Ovary (tissue), 9 donors: Measurements from ENCODE around the gene CPED1. TPM values are rescaled to one million over a fixed set of nuclear protein-coding genes. Genes with fewer than 3 reads are reported as not detected.

ENCODE experiments used
- DNase-seq, 5 donors: peaks; one replicate each; pipeline ENCODE4 v3.0.0-alpha.2; 2019 to 2020
- H3K27ac ChIP-seq, 2 donors: fragments of 200-600 bp; one replicate each; pipeline versions ENCODE4 v1.5.1 to v1.8.0; 2019 to 2022
- H3K27me3 ChIP-seq: fragments of 200-600 bp; one replicate; pipeline ENCODE4 v1.8.0; 2022
- H3K36me3 ChIP-seq: fragments of 200-600 bp; sonication (generic); one replicate; pipeline ENCODE4 v1.5.1; 2019
- H3K4me1 ChIP-seq: one replicate; pipeline ENCODE4 v1.8.1; 2013; ENCODE audit warnings: mild to moderate bottlenecking, moderate library complexity; ENCODE audit not compliant: insufficient read depth
- H3K4me3 ChIP-seq: fragments of 200-600 bp; sonication (generic); one replicate; pipeline ENCODE4 v1.5.1; 2017
- H3K9me3 ChIP-seq, 2 donors: fragments of 200-600 bp in 1 of 2; sonication (generic) in 1 of 2; one replicate each; pipeline versions ENCODE4 v1.5.1 to v1.8.1; 2013 to 2019; ENCODE audit warnings: mild to moderate bottlenecking in 1 of 2, moderate library complexity in 1 of 2
- EP300 ChIP-seq: sonication (generic); formaldehyde crosslinking; IDR thresholded peaks from one replicate; pipeline ENCODE4 v1.6.1; 2017; ENCODE audit warnings: antibody characterized with exemption
- POLR2A ChIP-seq: fragments of 450-650 bp; IDR thresholded peaks from one replicate; pipeline ENCODE4 v1.6.1; 2017; ENCODE audit warnings: antibody characterized with exemption, mild to moderate bottlenecking, moderate library complexity
- WGBS, 3 donors: extraction: QIAGEN DNeasy Blood & Tissue Kit in 1 of 3; methylation state at CpG; one replicate each; pipeline versions ENCODE4 v1.1.5 to v1.1.7; 2013 to 2017; 5-methylcytosine and 5-hydroxymethylcytosine counted together
- intact Hi-C, 4 donors: fragments of 100-400 bp; cut with DNase I; formaldehyde crosslinking; loops; one replicate each; pipeline versions ENCODE4 v1.11.0 to v1.15.1; 2022 to 2023
- polyA plus RNA-seq, 2 donors: library from polyadenylated mRNA; stranded (reverse); fragments of 200-250 nt in 1 of 2; fragments of 350-450 nt in 1 of 2; fragmentation: Illumina TruSeq in 1 of 2; extraction: RNeasy Lipid Tissue Mini Kit (QIAGEN cat#74804) in 1 of 2; gene quantifications; one replicate each; pipeline ENCODE4 v1.2.3, GENCODE V29; 2013 to 2014
- total RNA-seq, 7 donors: library from RNA; depleted of rRNA in 2 of 7; stranded (reverse); fragments of >200 nt in 2 of 7; fragmentation: NEBNext Ultra II Directional in 3 of 7; extraction: Animal tissue kit (Norgen Biotek cat#: 25700) in 3 of 7; gene quantifications; one replicate each; pipeline versions ENCODE4 v1.1.0 to v1.2.4, GENCODE V29; 2016 to 2023
- TF ChIP-seq, protein P1 (sequence below), 3 donors: fragments of 450-650 bp in 2 of 3; fragments of 200-600 bp in 1 of 3; IDR thresholded peaks; one replicate each; pipeline versions ENCODE4 v1.5.1 to v1.8.0; 2016 to 2022; ENCODE audit warnings: antibody characterized with exemption in 3 of 3, mild to moderate bottlenecking in 1 of 3
- donor health status: DM: no; HTN: no; CAD: no; lungs with moderate emphysema.
- donor health status: DM: no; HTN: no; CAD: no.
- donor health status: Bipolar disorder and iron deficiency.
- donor health status: DM: yes; HTN: yes; CAD: no.
- donor health status: DM: no; HTN: no; CAD: no.
- donor health status: DM: yes; HTN: yes; CAD: no.

The CPED1 gene
- total and polyA plus RNA-seq, 9 donors: 42.1 to 127 (median 88.8) TPM

DNA sequence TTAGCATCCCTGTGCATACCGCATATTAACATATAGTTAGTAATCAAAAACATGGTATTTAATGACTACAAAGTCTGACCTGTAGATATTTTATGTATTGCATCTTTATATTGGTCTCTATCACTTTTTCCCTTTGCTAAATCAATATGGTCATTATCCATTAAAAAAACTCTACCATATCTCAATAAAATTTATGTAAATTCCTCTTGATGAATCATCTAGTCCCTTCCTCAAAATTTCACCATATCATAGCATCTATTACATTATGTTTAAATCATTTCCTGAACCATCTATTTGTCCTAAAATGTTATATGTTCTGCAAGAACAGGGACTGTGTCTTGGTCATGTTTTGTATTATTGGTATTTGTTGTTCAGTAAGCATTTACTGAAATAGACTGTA, 45.6 kb upstream of the CPED1 start:
- Histone ChIP-seq H3K36me3 (no peaks in the 10 kb centered on the region), H3K4me1 (no peaks in the 10 kb centered on the region), H3K9me3 (no peaks in the 10 kb centered on the region), H3K27me3 (no peaks in the 10 kb centered on the region), H3K27ac (no peak overlapping the region), H3K4me3 (no peak overlapping the region)
- TF ChIP-seq, protein P1, sequence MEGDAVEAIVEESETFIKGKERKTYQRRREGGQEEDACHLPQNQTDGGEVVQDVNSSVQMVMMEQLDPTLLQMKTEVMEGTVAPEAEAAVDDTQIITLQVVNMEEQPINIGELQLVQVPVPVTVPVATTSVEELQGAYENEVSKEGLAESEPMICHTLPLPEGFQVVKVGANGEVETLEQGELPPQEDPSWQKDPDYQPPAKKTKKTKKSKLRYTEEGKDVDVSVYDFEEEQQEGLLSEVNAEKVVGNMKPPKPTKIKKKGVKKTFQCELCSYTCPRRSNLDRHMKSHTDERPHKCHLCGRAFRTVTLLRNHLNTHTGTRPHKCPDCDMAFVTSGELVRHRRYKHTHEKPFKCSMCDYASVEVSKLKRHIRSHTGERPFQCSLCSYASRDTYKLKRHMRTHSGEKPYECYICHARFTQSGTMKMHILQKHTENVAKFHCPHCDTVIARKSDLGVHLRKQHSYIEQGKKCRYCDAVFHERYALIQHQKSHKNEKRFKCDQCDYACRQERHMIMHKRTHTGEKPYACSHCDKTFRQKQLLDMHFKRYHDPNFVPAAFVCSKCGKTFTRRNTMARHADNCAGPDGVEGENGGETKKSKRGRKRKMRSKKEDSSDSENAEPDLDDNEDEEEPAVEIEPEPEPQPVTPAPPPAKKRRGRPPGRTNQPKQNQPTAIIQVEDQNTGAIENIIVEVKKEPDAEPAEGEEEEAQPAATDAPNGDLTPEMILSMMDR (IDR thresholded peaks at IDR 0.05): no peak
- TF ChIP-seq EP300 (no peak), POLR2A (no peak)
- 96 to 100% (median 100%) methylated on average over 1 of the region's 1 CpG for WGBS, 3 donors
- DNase-seq: no peak
- intact Hi-C loops: no loop called here

DNA sequence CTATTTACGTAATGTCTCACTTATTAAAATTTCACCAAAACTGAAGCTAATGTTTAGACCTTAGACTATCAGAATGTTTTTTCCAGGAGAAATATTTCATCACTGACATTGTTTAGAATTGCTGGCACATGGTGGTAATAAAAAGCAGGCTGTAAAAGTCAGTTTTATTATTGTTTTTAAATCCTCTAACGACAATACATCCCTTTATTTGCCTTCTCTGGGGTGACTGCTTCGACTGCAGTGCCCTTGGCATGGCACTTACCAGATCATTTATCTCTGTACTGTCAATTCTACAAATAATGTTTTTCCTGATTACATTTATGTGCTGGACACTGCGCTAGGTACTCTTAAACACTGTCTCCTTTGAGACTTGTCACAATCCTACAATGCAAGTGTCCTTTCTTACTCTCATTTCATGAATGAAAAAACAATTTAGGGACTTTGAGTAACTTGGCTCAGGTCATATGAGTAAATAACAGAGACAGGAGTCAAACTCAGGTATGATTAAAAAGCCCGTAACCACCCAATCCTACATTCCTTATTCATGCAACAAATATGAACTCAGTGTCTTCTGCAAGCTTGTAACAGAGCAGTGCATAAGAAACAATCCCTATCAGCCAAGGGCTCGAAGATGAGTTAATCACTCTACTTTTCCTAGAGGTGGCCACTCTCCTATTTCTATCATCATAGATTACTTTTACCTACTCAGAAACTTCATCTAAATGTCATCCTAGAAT, 43.5 kb upstream of the CPED1 start:
- no peak for DNase-seq
- Histone ChIP-seq H3K36me3 (no peaks in the 10 kb centered on the region), H3K27ac (no peak overlapping the region), H3K4me1 (no peaks in the 10 kb centered on the region), H3K9me3 (no peaks in the 10 kb centered on the region), H3K4me3 (no peak overlapping the region), H3K27me3 (no peaks in the 10 kb centered on the region)
- WGBS, 3 donors: 17 to 35% (median 27%) methylated on average over 6 of the region's 6 CpGs
- intact Hi-C loops: no loop called here
- TF ChIP-seq POLR2A (no peak), EP300 (no peak)
- TF ChIP-seq, protein P1 (IDR thresholded peaks at IDR 0.05): no peak

DNA sequence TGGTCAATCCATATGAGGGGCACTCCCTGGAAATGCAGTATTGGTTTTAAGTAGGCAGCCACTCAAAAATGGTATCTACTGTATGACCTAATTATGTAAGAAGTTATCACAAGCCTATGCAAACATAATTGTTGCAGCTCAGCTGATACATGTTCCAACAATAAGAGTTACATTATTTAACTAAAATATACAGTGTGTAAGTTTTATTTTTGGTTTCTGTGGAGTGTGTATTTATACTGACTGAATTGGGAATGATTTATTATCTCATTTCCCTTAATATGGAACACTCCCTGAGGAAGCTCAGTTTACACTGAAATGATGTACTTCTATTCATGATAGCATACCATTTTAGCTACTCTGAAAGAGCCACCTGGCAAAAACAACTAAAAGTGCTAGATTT, 40.5 kb upstream of the CPED1 start:
- DNase-seq: no peak
- H3K4me3 ChIP-seq: no peak overlapping the region
- H3K4me1 ChIP-seq: no peaks in the 10 kb centered on the region
- no peak for TF ChIP-seq EP300
- TF ChIP-seq, protein P1 (IDR thresholded peaks at IDR 0.05): no peak
- no peak for TF ChIP-seq POLR2A
- no peaks in the 10 kb centered on the region for H3K9me3 ChIP-seq
- no peaks in the 10 kb centered on the region for H3K36me3 ChIP-seq
- no peak overlapping the region for H3K27ac ChIP-seq
- no peaks in the 10 kb centered on the region for H3K27me3 ChIP-seq
- intact Hi-C loops: no loop called here

DNA sequence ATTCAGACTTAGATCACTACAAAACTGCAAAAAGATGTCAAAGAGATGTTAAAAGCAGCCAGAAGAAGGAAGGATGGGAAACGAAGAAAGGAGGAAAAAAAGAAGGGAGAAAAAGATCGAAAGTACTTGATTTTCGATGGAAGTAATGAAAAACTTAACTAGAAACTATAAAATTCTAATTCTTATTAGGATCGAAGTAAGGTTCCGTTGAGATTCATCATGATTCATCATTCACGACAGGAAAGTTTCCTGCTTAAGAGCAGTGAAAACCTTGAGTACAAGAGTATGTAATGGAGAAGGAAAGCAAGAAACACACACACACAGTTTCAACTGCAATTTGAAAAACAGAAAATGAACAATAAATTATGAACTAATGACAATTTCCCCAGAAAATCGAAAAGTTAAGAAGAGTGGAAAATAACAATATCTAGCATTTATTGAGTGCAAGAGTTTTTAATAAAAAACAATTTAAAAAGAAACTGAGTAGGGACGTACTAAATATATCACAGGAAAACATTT, 39.1 kb upstream of the CPED1 start:
- no peaks in the 10 kb centered on the region for H3K27me3 ChIP-seq
- no peak for DNase-seq
- no peaks in the 10 kb centered on the region for H3K4me1 ChIP-seq
- H3K36me3 ChIP-seq: no peaks in the 10 kb centered on the region
- WGBS, 3 donors: 60 to 63% (median 60%) methylated on average over 8 of the region's 8 CpGs
- H3K27ac ChIP-seq: no peak overlapping the region
- H3K4me3 ChIP-seq: peak overlapping the region; percentile 78
- TF ChIP-seq, protein P1 (IDR thresholded peaks at IDR 0.05): no peak
- TF ChIP-seq POLR2A (no peak), EP300 (no peak)
- intact Hi-C loops: no loop called here
- no peaks in the 10 kb centered on the region for H3K9me3 ChIP-seq
